ENCODE results near the gene PIM2. TPM values are rescaled to one million over a fixed set of nuclear protein-coding genes. Genes with fewer than 3 reads are reported as not detected.

PIM2 gene
- total and polyA plus RNA-seq, 9 of the 15 experiments (the other 6 are each of a cell fraction or from before 2014, with no cell fraction given), result 67.6 to 191 (median 108) TPM

GRCh38 chrX:48961585-48962091, 42.8 kb upstream of the PIM2 start (continued):
- TF ChIP-seq ESRRA (IDR thresholded peaks at IDR 0.05; ENCODE audit: borderline replicate concordance, low read depth), result no peak; the same call in 1 of the 2 replicates
- no peak for TF ChIP-seq E4F1 (CRISPR knock-in tag; IDR thresholded peaks at IDR 0.05; ENCODE audit: borderline replicate concordance)
- no peak for TF ChIP-seq ZNF740 (CRISPR knock-in tag; IDR thresholded peaks at IDR 0.05)
- no peak for TF ChIP-seq ZNF740 (tag; IDR thresholded peaks at IDR 0.05)
- no peak for TF ChIP-seq MYC (IDR thresholded peaks at IDR 0.05; ENCODE audit: low read depth, low read length)
- no peak for TF ChIP-seq MYC (CRISPR knock-in tag; IDR thresholded peaks at IDR 0.05; ENCODE audit: borderline replicate concordance, low read depth)
- TF ChIP-seq RFX1 (IDR thresholded peaks at IDR 0.05), result peak; percentile 67
- no peak for TF ChIP-seq XRCC3 (IDR thresholded peaks at IDR 0.05)
- no peak for TF ChIP-seq ZBTB17 (CRISPR knock-in tag; IDR thresholded peaks at IDR 0.05)
- no peak for TF ChIP-seq FOXA3 (CRISPR knock-in tag; conservative IDR thresholded peaks at IDR 0.05 in 1 of 2, IDR thresholded peaks at IDR 0.05 in 1 of 2)
- TF ChIP-seq MNT (conservative IDR thresholded peaks at IDR 0.05), result no peak
- no peak for TF ChIP-seq SAP30 (IDR thresholded peaks at IDR 0.05; ENCODE audit: borderline replicate concordance, insufficient read depth, low read depth, low read length, poor library complexity, severe bottlenecking)
- no peak for TF ChIP-seq TAF7 (tag; IDR thresholded peaks at IDR 0.05)
- no peak for TF ChIP-seq GTF3C2 (IDR thresholded peaks at IDR 0.05; ENCODE audit: borderline replicate concordance, extremely low read depth, insufficient read length)
- TF ChIP-seq TAL1 (IDR thresholded peaks at IDR 0.05), result peak; percentile 86
- TF ChIP-seq THRAP3 (IDR thresholded peaks at IDR 0.05; ENCODE audit: borderline replicate concordance), result no peak
- no peak for TF ChIP-seq ZNF212 (CRISPR knock-in tag; IDR thresholded peaks at IDR 0.05)
- TF ChIP-seq ZNF324 (CRISPR knock-in tag; IDR thresholded peaks at IDR 0.05), result no peak
- TF ChIP-seq CBX2 (IDR thresholded peaks at IDR 0.05; ENCODE audit: insufficient read depth, low read length, poor library complexity, severe bottlenecking), result no peak
- no peak for TF ChIP-seq ZNF41 (CRISPR knock-in tag; conservative IDR thresholded peaks at IDR 0.05)
- TF ChIP-seq TARDBP (IDR thresholded peaks at IDR 0.05), result no peak
- TF ChIP-seq DDX20 (tag; IDR thresholded peaks at IDR 0.05; ENCODE audit: low read depth), result no peak

All from K562 (cell line).